H9 (cell line): ENCODE results near the gene RAB3B. TPM values are rescaled to one million over a fixed set of nuclear protein-coding genes. Genes with fewer than 3 reads are reported as not detected.

Experiments used
- DNase-seq: peaks from one replicate; pipeline ENCODE4 v3.0.0-alpha.2; 2017
- H2AFZ ChIP-seq: one replicate; pipeline ENCODE4 v1.6.1; 2013; ENCODE audit warnings: mild to moderate bottlenecking, low read length, control low read depth, moderate library complexity
- H2AK5ac ChIP-seq: 2 replicates; pipeline ENCODE4 v1.6.1; 2013; ENCODE audit warnings: low read length, control low read depth, mixed read lengths; ENCODE audit not compliant: insufficient read length
- H2BK120ac ChIP-seq: one replicate; pipeline ENCODE4 v1.6.1; 2013; ENCODE audit warnings: low read depth, mild to moderate bottlenecking, low read length, control low read depth, inconsistent platforms; ENCODE audit not compliant: poor library complexity, severe bottlenecking
- H2BK12ac ChIP-seq: 2 replicates; pipeline ENCODE4 v1.6.1; 2013; ENCODE audit warnings: low read length, control low read depth, mixed read lengths, low read depth; ENCODE audit not compliant: insufficient read length
- H2BK15ac ChIP-seq: 2 replicates; pipeline ENCODE4 v1.6.1; 2013; ENCODE audit warnings: low read depth, low read length, control low read depth
- H2BK20ac ChIP-seq: one replicate; pipeline ENCODE4 v1.6.1; 2013; ENCODE audit warnings: low read depth, mild to moderate bottlenecking, low read length, control low read depth, inconsistent platforms; ENCODE audit not compliant: poor library complexity, severe bottlenecking
- H2BK5ac ChIP-seq: 2 replicates; pipeline ENCODE4 v1.6.1; 2013; ENCODE audit warnings: low read length, control low read depth, mixed read lengths; ENCODE audit not compliant: insufficient read length
- H3K14ac ChIP-seq: 2 replicates; pipeline ENCODE4 v1.6.1; 2013; ENCODE audit warnings: low read length, control low read depth; ENCODE audit not compliant: insufficient read depth
- H3K18ac ChIP-seq: 2 replicates; pipeline ENCODE4 v1.6.1; 2013; ENCODE audit warnings: low read depth, mild to moderate bottlenecking, mixed read lengths, low read length, control low read depth; ENCODE audit not compliant: insufficient read length
- H3K23ac ChIP-seq: 2 replicates; pipeline ENCODE4 v1.6.1; 2013; ENCODE audit warnings: low read length, control low read depth, mixed read lengths, low read depth; ENCODE audit not compliant: insufficient read length
- H3K23me2 ChIP-seq: 2 replicates; pipeline ENCODE4 v1.6.1; 2013; ENCODE audit warnings: low read depth, mild to moderate bottlenecking, mixed read lengths, low read length, control low read depth; ENCODE audit not compliant: insufficient read length, poor library complexity, severe bottlenecking
- H3K27ac ChIP-seq: 2 replicates; pipeline ENCODE4 v1.5.1; 2013; ENCODE audit warnings: low read length, control low read depth, mixed read lengths, low read depth; ENCODE audit not compliant: insufficient read length
- H3K27me3 ChIP-seq: 2 replicates; pipeline ENCODE4 v1.6.1; 2013; ENCODE audit warnings: low read length, control low read depth, inconsistent platforms; ENCODE audit not compliant: insufficient read depth
- H3K4ac ChIP-seq: 2 replicates; pipeline ENCODE4 v1.6.1; 2013; ENCODE audit warnings: low read depth, mild to moderate bottlenecking, control low read depth, inconsistent platforms, low read length, moderate library complexity
- H3K4me1 ChIP-seq: 2 replicates; pipeline ENCODE4 v1.6.1; 2013; ENCODE audit warnings: low read length, control low read depth, inconsistent platforms; ENCODE audit not compliant: insufficient read depth
- H3K4me2 ChIP-seq: 2 replicates; pipeline ENCODE4 v1.6.1; 2013; ENCODE audit warnings: low read length, control low read depth, mixed read lengths; ENCODE audit not compliant: insufficient read length, insufficient read depth
- H3K56ac ChIP-seq: 2 replicates; pipeline ENCODE4 v1.6.1; 2013; ENCODE audit warnings: low read depth, mild to moderate bottlenecking, mixed read lengths, low read length, control low read depth; ENCODE audit not compliant: insufficient read length
- H3K79me1 ChIP-seq: 2 replicates; pipeline ENCODE4 v1.6.1; 2013; ENCODE audit warnings: low read depth, mild to moderate bottlenecking, moderate library complexity, low read length, control low read depth, inconsistent platforms; ENCODE audit not compliant: insufficient read depth, poor library complexity, severe bottlenecking
- H3K79me2 ChIP-seq: 2 replicates; pipeline ENCODE4 v1.6.1; 2013; ENCODE audit warnings: low read length, control low read depth, inconsistent platforms; ENCODE audit not compliant: insufficient read depth
- H3K9ac ChIP-seq: 2 replicates; pipeline ENCODE4 v1.6.1; 2013; ENCODE audit warnings: low read length, control low read depth, mixed read lengths; ENCODE audit not compliant: insufficient read length; ENCODE audit errors: extremely low read depth
- H3K9me3 ChIP-seq: one replicate; pipeline ENCODE4 v1.6.1; 2013; ENCODE audit warnings: low read depth, low read length, inconsistent platforms; ENCODE audit not compliant: control insufficient read depth
- H3T11ph ChIP-seq: one replicate; pipeline ENCODE4 v1.6.1; 2013; ENCODE audit warnings: mild to moderate bottlenecking, low read length, control low read depth, inconsistent platforms
- H4K20me1 ChIP-seq: one replicate; pipeline ENCODE4 v1.6.1; 2013; ENCODE audit not compliant: control insufficient read depth, insufficient read length, insufficient read depth
- H4K5ac ChIP-seq: 2 replicates; pipeline ENCODE4 v1.6.1; 2013; ENCODE audit warnings: low read depth, mild to moderate bottlenecking, mixed read lengths, low read length, control low read depth; ENCODE audit not compliant: insufficient read length
- H4K8ac ChIP-seq: replicated peaks from 2 replicates; pipeline ENCODE4 v1.6.1; 2013; ENCODE audit warnings: low read length, control low read depth, mixed read lengths, low read depth; ENCODE audit not compliant: insufficient read length
- H4K91ac ChIP-seq: 2 replicates; pipeline ENCODE4 v1.6.1; 2013; ENCODE audit warnings: low read depth, mild to moderate bottlenecking, moderate library complexity, mixed read lengths, low read length, control low read depth; ENCODE audit not compliant: insufficient read length
- H3K27ac Mint-ChIP-seq, 3 experiments: 2 replicates in 2 of 3; 3 replicates in 1 of 3; pipeline ENCODE4 v1.8.0; 2020 to 2021; ENCODE audit warnings: mixed read lengths in 3 of 3, mild to moderate bottlenecking in 1 of 3, moderate library complexity in 1 of 3
- H3K27me3 Mint-ChIP-seq: 2 replicates; pipeline ENCODE4 v1.8.0; 2021; ENCODE audit warnings: low read depth, mild to moderate bottlenecking, moderate library complexity, mixed read lengths
- H3K36me3 Mint-ChIP-seq, 3 experiments: 2 replicates in 2 of 3; 3 replicates in 1 of 3; pipeline ENCODE4 v1.8.0; 2020 to 2021; ENCODE audit warnings: low read depth in 3 of 3, mixed read lengths in 3 of 3; ENCODE audit not compliant: insufficient read depth in 1 of 3
- H3K4me1 Mint-ChIP-seq, 2 experiments: 2 replicates each; pipeline ENCODE4 v1.8.0; 2020; ENCODE audit warnings: mixed read lengths in 2 of 2
- H3K4me3 Mint-ChIP-seq, 2 experiments: 2 replicates in 1 of 2; 3 replicates in 1 of 2; pipeline ENCODE4 v1.8.0; 2020 to 2021; ENCODE audit warnings: mild to moderate bottlenecking in 2 of 2, mixed read lengths in 2 of 2, moderate library complexity in 1 of 2
- H3K9me3 Mint-ChIP-seq, 2 experiments: 2 replicates in 1 of 2; 3 replicates in 1 of 2; pipeline ENCODE4 v1.8.0; 2020; ENCODE audit warnings: mild to moderate bottlenecking in 2 of 2, mixed read lengths in 2 of 2, moderate library complexity in 1 of 2
- WGBS: extraction: QIAGEN DNeasy Blood & Tissue Kit; methylation state at CpG from one replicate; pipeline ENCODE4 v1.1.7; 2013; ENCODE audit warnings: missing lambda C conversion rate, low lambda C conversion rate, mixed read lengths; ENCODE audit not compliant: insufficient read length; ENCODE audit errors: extremely low coverage; 5-methylcytosine and 5-hydroxymethylcytosine counted together
- total RNA-seq: library from RNA; stranded (reverse); gene quantifications from 2 replicates; pipeline ENCODE4 v1.2.1, GENCODE V29; 2021
- TF ChIP-seq, protein P1 (sequence below): fragments of 200-600 bp; sonication (generic); conservative IDR thresholded peaks from 3 replicates; pipeline ENCODE4 v1.8.0; 2021; ENCODE audit warnings: antibody characterized with exemption, mild to moderate bottlenecking

The RAB3B gene
- total RNA-seq, 1 experiment from 2014 or later: 30.6 TPM

DNA sequence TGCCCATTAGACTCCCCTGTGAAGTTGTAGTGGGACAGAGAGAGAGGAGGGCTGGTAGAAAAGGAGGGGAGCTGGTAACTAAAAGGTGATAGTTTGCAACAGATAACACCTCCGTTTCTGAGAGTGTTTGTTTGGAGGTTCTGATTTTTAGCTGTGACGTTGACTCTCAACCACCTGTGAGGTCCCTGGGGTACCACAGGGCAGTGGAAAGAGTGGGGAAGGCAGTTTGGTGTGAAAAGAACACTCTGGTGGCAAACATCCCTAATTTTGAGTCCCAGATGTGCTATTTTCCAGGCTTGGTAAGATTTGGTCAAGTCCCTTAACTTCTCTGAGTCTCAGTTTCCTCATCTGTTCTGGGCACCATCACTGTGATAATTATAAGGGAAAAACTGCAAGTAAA, 29.3 kb downstream of the RAB3B start:
- Histone ChIP-seq H4K20me1 (no peaks in the 10 kb centered on the region), H3K18ac (no peak overlapping the region), H3K79me2 (no peaks in the 10 kb centered on the region), H2BK120ac (no peak overlapping the region), H3T11ph (no peak overlapping the region), H3K9ac (no peak overlapping the region), H2BK20ac (no peak overlapping the region), H3K27me3 (no peaks in the 10 kb centered on the region), H3K23ac (no peak overlapping the region), H2AFZ (no peak overlapping the region), H2BK15ac (no peak overlapping the region), H3K4me1 (peaks cover 20% of the 10 kb centered on the region), H4K91ac (no peak overlapping the region), H3K4ac (no peak overlapping the region), H3K9me3 (no peaks in the 10 kb centered on the region), H2BK12ac (no peak overlapping the region), H3K56ac (no peak overlapping the region), H2BK5ac (no peak overlapping the region), H3K14ac (no peak overlapping the region), H2AK5ac (no peak overlapping the region), H3K27ac (no peak overlapping the region), H4K8ac (no peak overlapping the region), H4K5ac (no peak overlapping the region), H3K4me2 (no peak overlapping the region), H3K79me1 (no peaks in the 10 kb centered on the region), H3K23me2 (no peaks in the 10 kb centered on the region)
- Mint-ChIP-seq H3K4me3 (no peak overlapping the region), H3K27me3 (no peaks in the 10 kb centered on the region), H3K27ac (peak overlapping the region in 2 of 3 experiments; percentile 5 to 52; a peak in 3 of 7 replicates), H3K4me1 (peaks cover 26 to 29% of the 10 kb centered on the region in 2 experiments), H3K9me3 (no peaks in the 10 kb centered on the region), H3K36me3 (peaks cover 3 to 34% (median 15%) of the 10 kb centered on the region in 3 experiments; a peak in 6 of 7 replicates)
- no peak for DNase-seq
- WGBS: no CpG with 5 or more reads among the region's 2 CpGs
- TF ChIP-seq, protein P1, sequence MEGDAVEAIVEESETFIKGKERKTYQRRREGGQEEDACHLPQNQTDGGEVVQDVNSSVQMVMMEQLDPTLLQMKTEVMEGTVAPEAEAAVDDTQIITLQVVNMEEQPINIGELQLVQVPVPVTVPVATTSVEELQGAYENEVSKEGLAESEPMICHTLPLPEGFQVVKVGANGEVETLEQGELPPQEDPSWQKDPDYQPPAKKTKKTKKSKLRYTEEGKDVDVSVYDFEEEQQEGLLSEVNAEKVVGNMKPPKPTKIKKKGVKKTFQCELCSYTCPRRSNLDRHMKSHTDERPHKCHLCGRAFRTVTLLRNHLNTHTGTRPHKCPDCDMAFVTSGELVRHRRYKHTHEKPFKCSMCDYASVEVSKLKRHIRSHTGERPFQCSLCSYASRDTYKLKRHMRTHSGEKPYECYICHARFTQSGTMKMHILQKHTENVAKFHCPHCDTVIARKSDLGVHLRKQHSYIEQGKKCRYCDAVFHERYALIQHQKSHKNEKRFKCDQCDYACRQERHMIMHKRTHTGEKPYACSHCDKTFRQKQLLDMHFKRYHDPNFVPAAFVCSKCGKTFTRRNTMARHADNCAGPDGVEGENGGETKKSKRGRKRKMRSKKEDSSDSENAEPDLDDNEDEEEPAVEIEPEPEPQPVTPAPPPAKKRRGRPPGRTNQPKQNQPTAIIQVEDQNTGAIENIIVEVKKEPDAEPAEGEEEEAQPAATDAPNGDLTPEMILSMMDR: no peak
